GM19035 (cell line): ENCODE data around the gene NPHP4.
"Not testable (repeated sequence)": the region's sequence is repeated elsewhere in the genome, so short reads cannot be mapped to it uniquely, and the experiment has no call there.

ENCODE experiments used
- ATAC-seq: cut with Tn5 transposase; IDR thresholded peaks from one replicate; pipeline ENCODE4 v1.9.1; 2021; ENCODE audit not compliant: unreplicated experiment

NPHP4 gene

GRCh38 chr1:5936621-5937372 lies 55.4 kb downstream of the NPHP4 start:
- ATAC-seq, result no peak

GRCh38 chr1:5936126-5936525 lies 56.1 kb downstream of the NPHP4 start:
- no peak for ATAC-seq

GRCh38 chr1:5935026-5935425 lies 57.2 kb downstream of the NPHP4 start:
- no peak for ATAC-seq

- ATAC-seq, result no peak
Measured at GRCh38 chr1:5934058-5934884, 58.0 kb downstream of the NPHP4 start.

- ATAC-seq, result no peak
Measured at GRCh38 chr1:5933676-5934057, 58.6 kb downstream of the NPHP4 start.

GRCh38 chr1:5933050-5933449 lies 59.2 kb downstream of the NPHP4 start:
- ATAC-seq, result no peak

- ATAC-seq, result no peak
Measured at GRCh38 chr1:5928714-5929400, 63.4 kb downstream of the NPHP4 start.

- ATAC-seq, result no peak
Measured at GRCh38 chr1:5927506-5928370, 64.5 kb downstream of the NPHP4 start.

- ATAC-seq, result no peak
Measured at GRCh38 chr1:5926686-5927435, 65.4 kb downstream of the NPHP4 start.

- ATAC-seq, result not testable (repeated sequence)
Measured at GRCh38 chr1:5922700-5923330, 69.4 kb downstream of the NPHP4 start.

- ATAC-seq, result no peak
Measured at GRCh38 chr1:5921671-5922070, 70.6 kb downstream of the NPHP4 start.

GRCh38 chr1:5921129-5921528 lies 71.1 kb downstream of the NPHP4 start:
- no peak for ATAC-seq

GRCh38 chr1:5920201-5920600 lies 72.0 kb downstream of the NPHP4 start:
- no peak for ATAC-seq

- ATAC-seq, result no peak
Measured at GRCh38 chr1:5918275-5918649, 74.0 kb downstream of the NPHP4 start.

- ATAC-seq, result no peak
Measured at GRCh38 chr1:5917591-5918274, 74.5 kb downstream of the NPHP4 start.

- ATAC-seq, result no peak
Measured at GRCh38 chr1:5917281-5917590, 75.0 kb downstream of the NPHP4 start.

- ATAC-seq, result no peak
Measured at GRCh38 chr1:5916572-5917280, 75.5 kb downstream of the NPHP4 start.
